Panc1 (cell line): ENCODE measurements around the gene LMF1. TPM values are rescaled to one million over a fixed set of nuclear protein-coding genes. Genes with fewer than 3 reads are reported as not detected.

Source experiments
- ATAC-seq: fragments of 200-7000 bp; cut with Tn5 transposase; 2 replicates; pipeline ENCODE4 v1.9.1; 2020; ENCODE audit warnings: mild to moderate bottlenecking, moderate library complexity
- BruUV-seq: library from RNA; stranded (reverse); fragments of 400-500 nt; replicated peaks from 2 replicates; lab custom pipeline; 2021; lab: Mats Ljungman, UMichigan
- CTCF ChIA-PET: fragments of 300-600 bp; sonication (Branson Sonifier 250); formaldehyde crosslinking; loops from one replicate; lab custom pipeline; 2022; ENCODE audit warnings: antibody characterized with exemption; lab: Charles Lee
- POLR2A ChIA-PET: fragments of 300-600 bp; sonication (Branson Sonifier 250); formaldehyde crosslinking; loops from one replicate; lab custom pipeline; 2022; ENCODE audit warnings: antibody characterized with exemption; lab: Charles Lee
- DNase-seq: peaks from one replicate; pipeline ENCODE4 v3.0.0-alpha.2; 2010; ENCODE audit warnings: low read depth, low spot score
- H3K27ac ChIP-seq: 2 replicates; pipeline ENCODE4 v1.5.1; 2011; ENCODE audit warnings: mild to moderate bottlenecking, low read length, inconsistent platforms
- H3K27me3 ChIP-seq: fragments of 200-500 bp; sonication (Bioruptor generic); 2 replicates; pipeline ENCODE4 v1.6.0; 2014; ENCODE audit warnings: low read length, inconsistent platforms; ENCODE audit not compliant: control insufficient read depth, insufficient read depth
- H3K36me3 ChIP-seq: fragments of 200-500 bp; sonication (Bioruptor generic); 2 replicates; pipeline ENCODE4 v1.5.1; 2014; ENCODE audit warnings: inconsistent platforms, mild to moderate bottlenecking, low read length, moderate library complexity; ENCODE audit not compliant: control insufficient read depth, insufficient read depth
- H3K4me1 ChIP-seq: 2 replicates; pipeline ENCODE4 v1.5.1; 2011; ENCODE audit warnings: inconsistent platforms, mild to moderate bottlenecking, low read length, moderate library complexity; ENCODE audit not compliant: control insufficient read depth, insufficient read depth
- H3K4me3 ChIP-seq, 2 experiments: 2 replicates each; pipeline ENCODE4 v1.5.1; 2011 to 2012; ENCODE audit warnings: low read depth in 2 of 2, low read length in 2 of 2, mild to moderate bottlenecking in 2 of 2, inconsistent platforms in 1 of 2, moderate library complexity in 1 of 2
- H3K9me3 ChIP-seq: fragments of 200-500 bp; sonication (Bioruptor generic); 2 replicates; pipeline ENCODE4 v1.5.1; 2014; ENCODE audit warnings: low read depth, mild to moderate bottlenecking, inconsistent platforms, low read length, moderate library complexity; ENCODE audit not compliant: control insufficient read depth, insufficient read depth
- CTCF ChIP-seq: fragments of 450-650 bp; IDR thresholded peaks from 2 replicates; pipeline ENCODE4 v1.5.1; 2017; ENCODE audit warnings: mild to moderate bottlenecking
- POLR2AphosphoS5 ChIP-seq: IDR thresholded peaks from 2 replicates; pipeline ENCODE4 v1.6.1; 2012; ENCODE audit warnings: mild to moderate bottlenecking, low read depth, low read length, moderate library complexity
- REST ChIP-seq, 2 experiments: IDR thresholded peaks; 2 replicates each; pipeline ENCODE4 v1.6.1; 2011 to 2012; ENCODE audit warnings: low read depth in 2 of 2, control low read depth in 1 of 2, low read length in 1 of 2, mild to moderate bottlenecking in 1 of 2, moderate library complexity in 1 of 2; ENCODE audit not compliant: insufficient read depth in 1 of 2
- SIN3A ChIP-seq: IDR thresholded peaks from 2 replicates; pipeline ENCODE4 v1.6.1; 2012; ENCODE audit warnings: low read depth, mild to moderate bottlenecking, low read length, moderate library complexity, borderline replicate concordance; ENCODE audit not compliant: insufficient read depth
- TCF7L2 ChIP-seq: IDR thresholded peaks from 2 replicates; pipeline ENCODE4 v1.6.1; 2011; ENCODE audit warnings: mild to moderate bottlenecking, low read depth, low read length, inconsistent platforms
- in situ Hi-C: cut with HindIII; loops from 2 replicates; pipeline ENCODE4 v1.10.0; 2016; ENCODE audit warnings: low sequenced_read_pairs, low pct_unique_long_range_greater_than_20kb
- intact Hi-C: fragments of 100-400 bp; cut with micrococcal nuclease; formaldehyde crosslinking; loops from one replicate; pipeline ENCODE4 v1.10.0; 2022; ENCODE audit not compliant: unreplicated experiment
- total RNA-seq: library from RNA; stranded (reverse); gene quantifications from one replicate; pipeline ENCODE4 v1.2.1, GENCODE V29; 2021; ENCODE audit not compliant: unreplicated experiment

The LMF1 gene
- total RNA-seq, 1 experiment from 2014 or later: 24.3 TPM

GRCh38 chr16:1013593-1013900 is 42.8 kb upstream of the LMF1 start:
- in situ Hi-C loops: no loop called here
- DNase-seq: no peak

GRCh38 chr16:1012722-1013592 is 42.2 kb upstream of the LMF1 start:
- no peak for DNase-seq
- in situ Hi-C loops: no loop called here
- Histone ChIP-seq H3K4me3 (no peak overlapping the region), H3K27ac (no peak overlapping the region), H3K27me3 (no peaks in the 10 kb centered on the region), H3K9me3 (no peaks in the 10 kb centered on the region), H3K36me3 (no peaks in the 10 kb centered on the region), H3K4me1 (no peaks in the 10 kb centered on the region)
- ChIA-PET CTCF (no interaction called here), POLR2A (no interaction called here)
- ATAC-seq: peak; percentile 14; the same call in 1 of the 2 replicates
- intact Hi-C loops: no loop called here
- TF ChIP-seq TCF7L2: no peak
- no peak for TF ChIP-seq CTCF
- TF ChIP-seq REST (IDR thresholded peaks at IDR 0.05; ENCODE audit: insufficient read depth in 1 of 2, low read depth in 2 of 2, low read length in 1 of 2): peak in 1 of 2 experiments; percentile 12; a peak in 1 of 4 replicates
- no peak for TF ChIP-seq POLR2AphosphoS5
- BruUV-seq: no TSS peak

More at GRCh38 chr16:1013593-1013900, 42.8 kb upstream of the LMF1 start:
- H3K4me1 ChIP-seq: no peaks in the 10 kb centered on the region
- ATAC-seq: no peak
- no peaks in the 10 kb centered on the region for H3K36me3 ChIP-seq
- intact Hi-C loops: no loop called here
- H3K9me3 ChIP-seq: no peaks in the 10 kb centered on the region
- no peak overlapping the region for H3K27ac ChIP-seq
- no peak overlapping the region for H3K4me3 ChIP-seq
- ChIA-PET POLR2A (no interaction called here), CTCF (no interaction called here)
- TF ChIP-seq POLR2AphosphoS5: no peak
- no peak for TF ChIP-seq CTCF
- no peak for TF ChIP-seq REST (IDR thresholded peaks at IDR 0.05; ENCODE audit: insufficient read depth in 1 of 2, low read depth in 2 of 2, low read length in 1 of 2)
- TF ChIP-seq SIN3A: no peak
- no peak for TF ChIP-seq TCF7L2
- BruUV-seq: no TSS peak
- H3K27me3 ChIP-seq: no peaks in the 10 kb centered on the region
